Neural progenitor cell (in vitro differentiated cells): ENCODE measurements around the gene GSX2. TPM values are rescaled to one million over a fixed set of nuclear protein-coding genes. Genes with fewer than 3 reads are reported as not detected.
A peak's percentile ranks its signal among the peaks of the same experiment; 100 is the strongest.

Experiments
- DNase-seq: peaks from one replicate; pipeline ENCODE4 v3.0.0-alpha.2; 2016; ENCODE audit warnings: low spot score
- H2AFZ ChIP-seq: fragments of 200-600 bp; sonication (generic); replicated peaks from 2 replicates; pipeline ENCODE4 v1.6.1; 2016; ENCODE audit warnings: antibody characterized with exemption
- H3F3A ChIP-seq: fragments of 200-600 bp; sonication (generic); 2 replicates; pipeline ENCODE4 v1.6.1; 2016; ENCODE audit warnings: antibody characterized with exemption, low read depth
- H3K27ac ChIP-seq: fragments of 200-600 bp; sonication (generic); 2 replicates; pipeline ENCODE4 v1.5.1; 2016; ENCODE audit warnings: mild to moderate bottlenecking
- H3K27me3 ChIP-seq: fragments of 200-600 bp; sonication (generic); 2 replicates; pipeline ENCODE4 v1.6.1; 2016; ENCODE audit warnings: mild to moderate bottlenecking, moderate library complexity
- H3K36me3 ChIP-seq: fragments of 200-600 bp; sonication (generic); 2 replicates; pipeline ENCODE4 v1.5.1; 2016
- H3K4me1 ChIP-seq: fragments of 200-600 bp; sonication (generic); 2 replicates; pipeline ENCODE4 v1.6.1; 2016; ENCODE audit warnings: mixed run types
- H3K4me2 ChIP-seq: fragments of 200-600 bp; sonication (generic); 2 replicates; pipeline ENCODE4 v1.6.1; 2016
- H3K4me3 ChIP-seq: fragments of 200-600 bp; sonication (generic); 2 replicates; pipeline ENCODE4 v1.5.1; 2016
- H3K79me2 ChIP-seq: fragments of 200-600 bp; sonication (generic); 2 replicates; pipeline ENCODE4 v1.6.1; 2016; ENCODE audit warnings: low read depth
- H3K9ac ChIP-seq: fragments of 200-600 bp; sonication (generic); 2 replicates; pipeline ENCODE4 v1.6.1; 2016
- H3K9me3 ChIP-seq: fragments of 200-600 bp; sonication (generic); 2 replicates; pipeline ENCODE4 v1.5.1; 2016; ENCODE audit warnings: low read depth
- H4K20me1 ChIP-seq: fragments of 200-600 bp; sonication (generic); 2 replicates; pipeline ENCODE4 v1.6.1; 2016; ENCODE audit warnings: low read depth
- H3K27ac Mint-ChIP-seq: 3 replicates; pipeline ENCODE4 v1.8.0; 2021; ENCODE audit warnings: mixed read lengths
- H3K27me3 Mint-ChIP-seq: 2 replicates; pipeline ENCODE4 v1.8.0; 2022; ENCODE audit warnings: low read depth, mild to moderate bottlenecking, inconsistent platforms, moderate library complexity, mixed read lengths; ENCODE audit not compliant: insufficient read depth
- H3K36me3 Mint-ChIP-seq: 3 replicates; pipeline ENCODE4 v1.8.0; 2021; ENCODE audit warnings: mixed read lengths
- H3K4me1 Mint-ChIP-seq: 3 replicates; pipeline ENCODE4 v1.8.0; 2021; ENCODE audit warnings: mixed read lengths
- H3K4me3 Mint-ChIP-seq: 3 replicates; pipeline ENCODE4 v1.8.0; 2021; ENCODE audit warnings: mild to moderate bottlenecking, moderate library complexity, mixed read lengths
- H3K9me3 Mint-ChIP-seq: 3 replicates; pipeline ENCODE4 v1.8.0; 2020; ENCODE audit warnings: mixed read lengths
- EZH2 ChIP-seq: fragments of 200-600 bp; sonication (generic); IDR thresholded peaks from 2 replicates; pipeline ENCODE4 v1.6.1; 2017; ENCODE audit warnings: antibody characterized with exemption, mild to moderate bottlenecking, moderate library complexity
- EZH2phosphoT487 ChIP-seq: fragments of 200-600 bp; sonication (generic); IDR thresholded peaks from 2 replicates; pipeline ENCODE4 v1.6.1; 2017; ENCODE audit warnings: antibody characterized with exemption
- total RNA-seq: library from RNA; depleted of rRNA; stranded (reverse); fragments of >200 nt; gene quantifications from 2 replicates; pipeline ENCODE4 v1.2.3, GENCODE V29; 2015; ENCODE audit warnings: low replicate concordance
- TF ChIP-seq, protein P1 (sequence below): fragments of 200-600 bp; sonication (generic); IDR thresholded peaks from 2 replicates; pipeline ENCODE4 v1.5.1; 2017; ENCODE audit warnings: antibody characterized with exemption, mild to moderate bottlenecking

GSX2 gene
- total RNA-seq, 1 donor from 2014 or later: not detected

DNA sequence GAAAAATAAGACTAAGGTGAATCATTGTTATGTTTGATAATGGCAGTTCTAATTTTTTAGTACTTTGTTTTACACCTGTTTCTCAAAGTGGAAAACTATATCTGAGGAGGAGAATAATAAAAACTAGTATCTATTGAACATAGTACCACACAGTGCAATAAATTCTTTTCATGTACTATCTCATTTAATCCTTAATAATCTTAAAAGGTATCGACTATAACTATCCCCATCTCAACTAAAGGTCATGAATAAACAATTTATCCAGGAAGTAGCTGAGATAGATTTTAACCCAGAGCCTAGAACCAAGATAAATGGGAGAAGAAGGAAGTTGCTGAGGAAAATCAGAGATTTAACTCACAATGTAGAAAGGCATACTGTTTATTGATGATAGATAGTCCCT, 38.1 kb upstream of the GSX2 start:
- Histone ChIP-seq H3K79me2 (peaks cover 54% of the 10 kb centered on the region), H3K4me3 (no peak overlapping the region), H3F3A (peaks cover 3% of the 10 kb centered on the region), H3K27me3 (peaks cover 14% of the 10 kb centered on the region), H3K27ac (no peak overlapping the region), H3K4me2 (peak overlapping the region; percentile 87), H4K20me1 (peaks cover 60% of the 10 kb centered on the region), H2AFZ (no peak overlapping the region), H3K9ac (no peak overlapping the region), H3K9me3 (no peaks in the 10 kb centered on the region), H3K36me3 (no peaks in the 10 kb centered on the region), H3K4me1 (peaks cover 14% of the 10 kb centered on the region)
- H3K4me1 Mint-ChIP-seq: peaks cover 45% of the 10 kb centered on the region
- H3K4me3 Mint-ChIP-seq: peak overlapping the region; percentile 61
- no peak for DNase-seq
- peaks cover 3% of the 10 kb centered on the region for H3K27me3 Mint-ChIP-seq
- H3K9me3 Mint-ChIP-seq: no peaks in the 10 kb centered on the region
- TF ChIP-seq, protein P1, sequence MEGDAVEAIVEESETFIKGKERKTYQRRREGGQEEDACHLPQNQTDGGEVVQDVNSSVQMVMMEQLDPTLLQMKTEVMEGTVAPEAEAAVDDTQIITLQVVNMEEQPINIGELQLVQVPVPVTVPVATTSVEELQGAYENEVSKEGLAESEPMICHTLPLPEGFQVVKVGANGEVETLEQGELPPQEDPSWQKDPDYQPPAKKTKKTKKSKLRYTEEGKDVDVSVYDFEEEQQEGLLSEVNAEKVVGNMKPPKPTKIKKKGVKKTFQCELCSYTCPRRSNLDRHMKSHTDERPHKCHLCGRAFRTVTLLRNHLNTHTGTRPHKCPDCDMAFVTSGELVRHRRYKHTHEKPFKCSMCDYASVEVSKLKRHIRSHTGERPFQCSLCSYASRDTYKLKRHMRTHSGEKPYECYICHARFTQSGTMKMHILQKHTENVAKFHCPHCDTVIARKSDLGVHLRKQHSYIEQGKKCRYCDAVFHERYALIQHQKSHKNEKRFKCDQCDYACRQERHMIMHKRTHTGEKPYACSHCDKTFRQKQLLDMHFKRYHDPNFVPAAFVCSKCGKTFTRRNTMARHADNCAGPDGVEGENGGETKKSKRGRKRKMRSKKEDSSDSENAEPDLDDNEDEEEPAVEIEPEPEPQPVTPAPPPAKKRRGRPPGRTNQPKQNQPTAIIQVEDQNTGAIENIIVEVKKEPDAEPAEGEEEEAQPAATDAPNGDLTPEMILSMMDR: no peak
- TF ChIP-seq EZH2: no peak
- TF ChIP-seq EZH2phosphoT487: no peak
- H3K27ac Mint-ChIP-seq: no peak overlapping the region
- H3K36me3 Mint-ChIP-seq: no peaks in the 10 kb centered on the region

DNA sequence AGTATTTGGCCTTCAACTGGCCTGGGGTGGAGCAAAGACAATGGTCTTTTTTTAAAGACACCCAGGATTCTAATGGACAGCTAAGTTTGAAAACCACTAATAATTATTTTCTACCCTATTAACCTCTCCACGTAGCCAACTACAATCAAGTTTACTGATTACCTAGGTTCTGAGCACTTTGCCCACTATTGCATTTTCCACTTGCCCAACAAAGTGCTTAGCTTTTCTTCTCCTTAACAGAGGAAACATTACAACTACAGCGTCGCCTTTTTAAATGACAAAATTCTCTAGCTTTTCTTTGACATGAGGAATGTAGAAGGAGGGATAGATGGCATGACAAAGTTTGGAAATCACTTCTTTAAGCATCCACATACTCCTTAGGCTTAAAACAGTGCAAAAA, 37.6 kb upstream of the GSX2 start:
- Mint-ChIP-seq H3K4me1 (peaks cover 45% of the 10 kb centered on the region), H3K9me3 (no peaks in the 10 kb centered on the region), H3K36me3 (no peaks in the 10 kb centered on the region), H3K4me3 (peak overlapping the region; percentile 93), H3K27me3 (peaks cover 3% of the 10 kb centered on the region), H3K27ac (no peak overlapping the region)
- peaks cover 14% of the 10 kb centered on the region for H3K4me1 ChIP-seq
- peak overlapping the region; percentile 87 for H3K4me2 ChIP-seq
- H3F3A ChIP-seq: peaks cover 3% of the 10 kb centered on the region
- no peak overlapping the region for H3K9ac ChIP-seq
- TF ChIP-seq, protein P1: no peak
- no peak for TF ChIP-seq EZH2
- TF ChIP-seq EZH2phosphoT487: no peak
- H3K36me3 ChIP-seq: no peaks in the 10 kb centered on the region
- no peak overlapping the region for H3K27ac ChIP-seq
- H2AFZ ChIP-seq: no peak overlapping the region
- no peaks in the 10 kb centered on the region for H3K9me3 ChIP-seq
- peaks cover 17% of the 10 kb centered on the region for H3K27me3 ChIP-seq
- peaks cover 49% of the 10 kb centered on the region for H3K79me2 ChIP-seq
- no peak for DNase-seq
- peaks cover 54% of the 10 kb centered on the region for H4K20me1 ChIP-seq
- H3K4me3 ChIP-seq: peak overlapping the region; percentile 92

DNA sequence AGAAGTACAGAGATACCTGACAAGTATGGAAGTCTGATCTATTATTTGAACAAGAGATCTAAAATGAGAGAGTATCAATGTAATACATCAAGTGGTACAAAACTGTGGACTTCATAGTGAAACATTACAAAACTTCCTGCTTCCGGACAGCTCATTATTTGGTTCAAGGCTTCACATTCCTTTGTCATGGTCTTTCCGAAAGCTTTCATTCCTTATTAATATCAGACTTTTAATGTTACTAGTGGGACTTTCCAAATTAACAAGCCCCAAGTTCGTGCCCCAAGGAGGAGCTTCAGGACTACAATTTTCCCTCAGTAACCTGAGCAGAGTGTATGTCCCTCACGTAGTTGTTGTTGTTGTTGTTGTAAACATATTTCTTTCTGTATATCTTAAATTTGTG, 36.7 kb upstream of the GSX2 start:
- TF ChIP-seq EZH2: no peak
- TF ChIP-seq, protein P1: no peak
- Mint-ChIP-seq H3K36me3 (no peaks in the 10 kb centered on the region), H3K4me3 (peak overlapping the region; percentile 93), H3K9me3 (no peaks in the 10 kb centered on the region), H3K27ac (peak overlapping the region; percentile 48), H3K4me1 (peaks cover 41% of the 10 kb centered on the region), H3K27me3 (peaks cover 3% of the 10 kb centered on the region)
- peaks cover 14% of the 10 kb centered on the region for H3K4me1 ChIP-seq
- H4K20me1 ChIP-seq: peaks cover 46% of the 10 kb centered on the region
- H3K9me3 ChIP-seq: no peaks in the 10 kb centered on the region
- no peaks in the 10 kb centered on the region for H3K36me3 ChIP-seq
- H2AFZ ChIP-seq: peak overlapping the region; percentile 80
- H3K4me2 ChIP-seq: peak overlapping the region; percentile 87
- peak overlapping the region; percentile 84 for H3K9ac ChIP-seq
- H3K27ac ChIP-seq: no peak overlapping the region
- H3K27me3 ChIP-seq: peaks cover 23% of the 10 kb centered on the region
- peaks cover 45% of the 10 kb centered on the region for H3K79me2 ChIP-seq
- peaks cover 3% of the 10 kb centered on the region for H3F3A ChIP-seq
- DNase-seq: no peak
- H3K4me3 ChIP-seq: peak overlapping the region; percentile 92
